GM23338 (cell line): ENCODE results near the gene KRTAP3-2.

Experiments
- CREB1 ChIP-seq: fragments of 250-450 bp; sonication (Bioruptor Pico); IDR thresholded peaks from 2 replicates; pipeline ENCODE4 v1.5.0; 2020; ENCODE audit warnings: low read depth, mild to moderate bottlenecking, moderate library complexity
- EZH2 ChIP-seq: fragments of 200-600 bp; sonication (generic); IDR thresholded peaks from one replicate; pipeline ENCODE4 v1.8.0; 2017; ENCODE audit warnings: antibody characterized with exemption, mild to moderate bottlenecking, low read depth; ENCODE audit not compliant: unreplicated experiment
- EZH2phosphoT487 ChIP-seq: fragments of 200-600 bp; sonication (generic); IDR thresholded peaks from one replicate; pipeline ENCODE4 v1.8.1; 2018; ENCODE audit warnings: antibody characterized with exemption; ENCODE audit not compliant: unreplicated experiment
- JUNB ChIP-seq: IDR thresholded peaks from one replicate; pipeline ENCODE4 v1.6.1; 2016; ENCODE audit warnings: antibody characterized with exemption; ENCODE audit not compliant: unreplicated experiment
- POLR2AphosphoS5 ChIP-seq: IDR thresholded peaks from 2 replicates; pipeline ENCODE4 v1.6.1; 2016; ENCODE audit warnings: antibody characterized with exemption, low read depth
- STAT1 ChIP-seq: IDR thresholded peaks from one replicate; pipeline ENCODE4 v1.6.1; 2016; ENCODE audit warnings: antibody characterized with exemption; ENCODE audit not compliant: unreplicated experiment
- ZNF114 ChIP-seq: fragments of 250-450 bp; sonication (Bioruptor Pico); IDR thresholded peaks from 2 replicates; pipeline ENCODE4 v1.5.0; 2020; ENCODE audit warnings: mild to moderate bottlenecking, moderate library complexity
- ZNF331 ChIP-seq: fragments of 250-450 bp; sonication (Bioruptor Pico); IDR thresholded peaks from 2 replicates; pipeline ENCODE4 v1.5.0; 2020; ENCODE audit warnings: low read depth, mild to moderate bottlenecking, moderate library complexity
- TF ChIP-seq, protein P1 (sequence below), 2 experiments: fragments of 200-600 bp in 1 of 2; sonication (generic) in 1 of 2; conservative IDR thresholded peaks; 2 replicates each; pipeline versions ENCODE4 v1.5.1 to v1.6.1; 2016 to 2017; ENCODE audit warnings: antibody characterized with exemption in 2 of 2, low read depth in 2 of 2, mild to moderate bottlenecking in 2 of 2, moderate library complexity in 1 of 2
- TF ChIP-seq, protein P2 (sequence below): IDR thresholded peaks from one replicate; pipeline ENCODE4 v1.6.1; 2018; ENCODE audit warnings: antibody characterized with exemption; ENCODE audit not compliant: unreplicated experiment

DNA sequence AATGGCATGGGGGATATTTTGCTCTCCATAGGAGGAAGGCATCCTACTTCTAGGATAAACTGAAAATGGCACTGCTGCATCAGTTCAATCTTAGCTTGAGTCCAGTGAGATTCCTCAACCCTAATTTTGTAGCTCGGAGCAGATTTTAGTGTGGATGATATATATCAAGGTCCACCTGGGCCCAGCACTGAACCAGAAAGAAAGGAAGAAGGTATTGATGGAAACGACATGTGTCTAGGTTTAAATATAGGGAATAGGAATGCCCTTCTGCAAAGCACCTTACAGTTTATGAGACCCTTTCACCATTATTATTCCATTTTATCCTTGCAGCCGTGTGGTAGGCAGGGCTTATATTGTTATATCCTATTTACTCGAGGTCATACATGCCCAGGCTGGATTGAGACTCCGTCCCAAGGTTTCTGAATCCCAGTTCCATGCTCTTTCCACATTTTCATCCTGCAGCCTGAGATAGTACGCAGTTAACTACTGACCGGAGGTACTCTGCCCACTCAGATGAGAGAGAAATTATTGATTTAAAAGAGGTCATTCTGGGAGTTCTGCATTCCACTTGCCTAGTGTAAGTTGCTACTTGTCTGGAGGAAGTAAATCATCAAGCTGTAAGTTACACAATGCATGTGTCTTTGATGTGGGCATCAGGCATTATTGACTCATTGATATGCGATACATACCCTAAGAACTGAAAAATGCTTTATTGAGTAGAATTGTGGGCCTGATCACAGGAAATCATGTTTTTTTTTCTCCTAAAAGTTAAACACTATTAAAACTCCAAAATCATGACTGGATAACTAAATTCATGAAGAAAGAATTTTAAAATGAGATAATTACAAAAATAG, 43.1 kb downstream of the KRTAP3-2 start:
- TF ChIP-seq, protein P1, sequence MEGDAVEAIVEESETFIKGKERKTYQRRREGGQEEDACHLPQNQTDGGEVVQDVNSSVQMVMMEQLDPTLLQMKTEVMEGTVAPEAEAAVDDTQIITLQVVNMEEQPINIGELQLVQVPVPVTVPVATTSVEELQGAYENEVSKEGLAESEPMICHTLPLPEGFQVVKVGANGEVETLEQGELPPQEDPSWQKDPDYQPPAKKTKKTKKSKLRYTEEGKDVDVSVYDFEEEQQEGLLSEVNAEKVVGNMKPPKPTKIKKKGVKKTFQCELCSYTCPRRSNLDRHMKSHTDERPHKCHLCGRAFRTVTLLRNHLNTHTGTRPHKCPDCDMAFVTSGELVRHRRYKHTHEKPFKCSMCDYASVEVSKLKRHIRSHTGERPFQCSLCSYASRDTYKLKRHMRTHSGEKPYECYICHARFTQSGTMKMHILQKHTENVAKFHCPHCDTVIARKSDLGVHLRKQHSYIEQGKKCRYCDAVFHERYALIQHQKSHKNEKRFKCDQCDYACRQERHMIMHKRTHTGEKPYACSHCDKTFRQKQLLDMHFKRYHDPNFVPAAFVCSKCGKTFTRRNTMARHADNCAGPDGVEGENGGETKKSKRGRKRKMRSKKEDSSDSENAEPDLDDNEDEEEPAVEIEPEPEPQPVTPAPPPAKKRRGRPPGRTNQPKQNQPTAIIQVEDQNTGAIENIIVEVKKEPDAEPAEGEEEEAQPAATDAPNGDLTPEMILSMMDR (conservative IDR thresholded peaks at IDR 0.05; ENCODE audit: low read depth in 2 of 2) = no peak
- TF ChIP-seq POLR2AphosphoS5 (no peak), EZH2phosphoT487 (no peak), EZH2 (no peak), JUNB (no peak), ZNF331 (no peak), CREB1 (no peak), STAT1 (no peak), ZNF114 (CRISPR knock-in tag) (no peak)
- TF ChIP-seq, protein P2, sequence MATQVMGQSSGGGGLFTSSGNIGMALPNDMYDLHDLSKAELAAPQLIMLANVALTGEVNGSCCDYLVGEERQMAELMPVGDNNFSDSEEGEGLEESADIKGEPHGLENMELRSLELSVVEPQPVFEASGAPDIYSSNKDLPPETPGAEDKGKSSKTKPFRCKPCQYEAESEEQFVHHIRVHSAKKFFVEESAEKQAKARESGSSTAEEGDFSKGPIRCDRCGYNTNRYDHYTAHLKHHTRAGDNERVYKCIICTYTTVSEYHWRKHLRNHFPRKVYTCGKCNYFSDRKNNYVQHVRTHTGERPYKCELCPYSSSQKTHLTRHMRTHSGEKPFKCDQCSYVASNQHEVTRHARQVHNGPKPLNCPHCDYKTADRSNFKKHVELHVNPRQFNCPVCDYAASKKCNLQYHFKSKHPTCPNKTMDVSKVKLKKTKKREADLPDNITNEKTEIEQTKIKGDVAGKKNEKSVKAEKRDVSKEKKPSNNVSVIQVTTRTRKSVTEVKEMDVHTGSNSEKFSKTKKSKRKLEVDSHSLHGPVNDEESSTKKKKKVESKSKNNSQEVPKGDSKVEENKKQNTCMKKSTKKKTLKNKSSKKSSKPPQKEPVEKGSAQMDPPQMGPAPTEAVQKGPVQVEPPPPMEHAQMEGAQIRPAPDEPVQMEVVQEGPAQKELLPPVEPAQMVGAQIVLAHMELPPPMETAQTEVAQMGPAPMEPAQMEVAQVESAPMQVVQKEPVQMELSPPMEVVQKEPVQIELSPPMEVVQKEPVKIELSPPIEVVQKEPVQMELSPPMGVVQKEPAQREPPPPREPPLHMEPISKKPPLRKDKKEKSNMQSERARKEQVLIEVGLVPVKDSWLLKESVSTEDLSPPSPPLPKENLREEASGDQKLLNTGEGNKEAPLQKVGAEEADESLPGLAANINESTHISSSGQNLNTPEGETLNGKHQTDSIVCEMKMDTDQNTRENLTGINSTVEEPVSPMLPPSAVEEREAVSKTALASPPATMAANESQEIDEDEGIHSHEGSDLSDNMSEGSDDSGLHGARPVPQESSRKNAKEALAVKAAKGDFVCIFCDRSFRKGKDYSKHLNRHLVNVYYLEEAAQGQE = no peak
